Fibroblast of upper back skin (primary cell): ENCODE results near the gene HSD11B2.

Experiments used
- DNase-seq: peaks from one replicate; pipeline ENCODE4 v3.0.0-alpha.2; 2013

HSD11B2 gene

GRCh38 chr16:67457611-67458010, 26.7 kb downstream of the HSD11B2 start:
- DNase-seq: no peak

DNA sequence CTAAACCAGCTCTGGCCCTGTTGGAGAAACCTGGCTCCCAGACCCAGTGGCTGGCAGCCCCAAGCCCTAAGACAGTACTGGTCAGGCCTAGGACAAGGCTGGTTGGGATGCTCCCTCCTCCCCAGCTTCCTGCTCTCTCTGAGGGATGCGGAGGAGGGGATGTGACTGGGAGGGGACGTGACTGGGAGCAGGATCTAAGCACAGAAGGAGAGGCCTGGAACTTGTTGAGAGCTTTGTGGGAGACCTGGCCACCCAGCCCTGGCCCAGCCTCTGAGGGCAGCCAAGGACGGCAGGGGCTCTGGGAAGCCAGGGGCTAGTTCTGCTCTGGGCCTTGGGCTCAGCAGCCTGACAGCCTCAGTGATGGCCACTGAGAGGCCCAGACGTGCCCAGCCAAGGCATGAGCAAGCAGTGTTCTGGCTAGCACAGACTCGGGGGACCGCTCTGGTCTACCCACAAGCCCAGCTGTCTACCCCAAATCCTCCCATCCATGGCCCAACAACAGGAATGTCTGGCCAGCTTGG, 27.3 kb downstream of the HSD11B2 start:
- peak; percentile 51 for DNase-seq

DNA sequence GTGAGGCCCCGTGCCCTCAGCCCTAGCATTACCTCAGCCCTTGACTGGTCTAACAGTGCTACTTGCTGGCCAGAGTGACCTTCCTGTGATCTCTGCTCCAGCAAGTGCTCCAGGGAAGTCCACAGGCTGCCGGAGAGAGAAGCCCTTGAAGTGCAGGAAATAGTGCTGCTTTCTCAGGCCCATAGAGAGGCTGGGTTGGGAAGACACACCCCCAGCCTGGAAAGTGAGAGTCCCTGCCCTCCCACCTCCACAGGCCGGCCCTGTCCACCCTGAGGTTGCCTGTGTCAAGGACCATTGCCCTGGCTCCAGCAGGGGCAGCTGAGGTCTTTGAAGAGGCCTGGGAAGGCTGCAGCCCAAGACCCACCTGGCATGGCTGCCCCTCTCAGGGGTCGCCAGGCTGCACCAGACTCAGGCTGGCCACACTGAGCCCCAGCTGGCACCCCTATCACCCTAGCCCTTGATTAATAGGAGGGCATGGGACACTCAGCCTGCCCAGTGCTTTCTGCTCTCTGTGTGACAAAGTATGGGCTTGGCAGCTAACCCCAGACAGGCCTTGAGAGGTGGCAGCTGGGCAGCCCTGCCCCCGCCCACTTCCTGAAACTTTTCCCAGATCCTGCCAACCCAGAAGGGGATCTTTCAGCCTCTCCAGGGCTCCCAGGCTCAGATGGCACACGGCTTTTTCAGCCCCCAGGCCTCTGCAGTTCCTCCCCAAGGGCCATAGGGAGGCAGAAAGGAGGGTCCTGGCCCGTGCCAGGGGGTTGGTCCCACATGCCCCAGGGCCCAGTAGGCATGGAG, 28.3 kb downstream of the HSD11B2 start:
- DNase-seq: no peak

DNA sequence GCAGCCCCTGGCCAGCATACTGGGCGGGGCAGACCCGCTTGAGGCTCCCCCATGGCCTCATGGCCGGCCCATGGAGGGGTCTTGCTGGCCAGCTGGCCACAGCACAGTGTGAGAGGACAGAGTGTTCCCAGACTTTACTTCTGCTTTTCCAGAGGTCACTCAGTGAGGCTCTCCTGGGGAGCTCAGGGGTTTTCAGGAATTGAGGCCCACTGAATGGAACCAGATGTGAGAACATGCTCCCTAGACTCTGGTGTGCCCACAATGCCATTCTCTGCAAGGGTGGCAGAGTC, 28.9 kb downstream of the HSD11B2 start:
- DNase-seq: no peak

GRCh38 chr16:67460168-67460567, 29.2 kb downstream of the HSD11B2 start:
- no peak for DNase-seq

DNA sequence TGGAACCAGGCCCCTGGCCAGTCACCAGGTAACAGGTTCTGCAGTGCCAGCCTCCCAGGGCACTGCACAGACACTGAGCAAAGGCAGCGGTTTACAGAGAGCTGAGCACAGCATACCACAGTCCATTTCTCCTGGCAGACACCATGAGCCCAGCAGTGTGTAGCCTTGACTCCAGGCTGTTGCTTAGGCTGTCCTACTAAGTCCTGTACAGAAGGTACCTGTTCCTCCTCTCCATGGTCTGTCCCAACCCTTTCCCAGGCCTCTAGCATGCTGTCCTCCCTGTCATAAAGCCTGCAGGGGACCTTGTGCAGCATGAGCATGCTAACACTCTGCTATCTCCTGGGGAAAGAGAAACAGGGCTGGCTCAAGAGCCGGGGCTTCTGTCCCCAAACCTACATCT, 30.0 kb downstream of the HSD11B2 start:
- DNase-seq: no peak

DNA sequence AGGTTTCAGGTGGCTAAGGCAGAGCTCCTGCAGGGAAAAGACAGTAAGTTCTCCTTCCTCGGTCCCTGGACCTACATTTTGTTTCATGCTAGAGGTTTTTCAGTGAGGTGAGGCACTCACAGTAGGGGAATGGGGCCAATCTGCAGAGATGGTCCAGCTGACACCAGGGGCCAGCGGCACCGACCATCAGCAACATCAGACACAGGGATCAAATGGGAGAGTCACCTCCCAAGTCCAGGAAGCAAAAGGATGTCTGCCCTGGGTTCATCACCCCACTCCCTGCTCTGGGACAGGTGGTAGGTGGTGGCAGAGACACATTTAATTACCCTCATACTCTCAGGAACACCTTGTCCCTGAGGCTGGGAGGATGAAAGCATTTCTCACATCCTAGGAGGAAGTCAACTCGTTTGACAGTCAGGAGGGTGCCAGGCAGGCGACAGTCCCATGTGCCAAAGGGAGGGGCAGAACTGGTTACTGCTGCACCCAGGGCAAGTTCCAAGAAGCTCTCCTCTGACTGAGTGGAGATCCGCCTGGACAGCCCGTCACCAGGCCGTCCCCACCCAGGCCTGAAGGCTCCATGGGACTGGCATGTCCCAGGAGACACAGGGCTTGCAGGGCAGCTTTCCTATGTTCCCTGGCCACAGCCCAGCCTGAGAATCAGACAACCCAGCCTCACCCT, 30.8 kb downstream of the HSD11B2 start:
- no peak for DNase-seq

GRCh38 chr16:67462279-67462655, 31.3 kb downstream of the HSD11B2 start:
- DNase-seq: no peak

DNA sequence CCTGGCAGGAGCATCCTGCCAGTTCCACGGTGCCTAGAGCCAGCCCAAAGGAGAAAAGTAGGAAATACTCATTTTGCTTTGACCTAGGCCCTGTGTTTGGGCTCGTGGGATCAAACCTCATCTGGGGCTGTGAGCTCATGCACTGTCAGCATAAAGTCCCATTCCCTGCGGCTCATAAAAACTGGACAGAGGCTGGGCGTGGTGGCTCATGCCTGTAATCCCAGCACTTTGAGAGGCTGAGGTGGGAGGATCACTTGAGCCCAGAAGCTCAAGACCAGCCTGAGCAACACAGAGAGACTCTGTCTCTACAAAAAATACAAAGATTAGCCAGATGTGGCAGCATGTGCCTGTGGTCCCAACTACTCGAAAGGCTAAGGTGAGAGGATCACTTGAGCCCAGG, 32.1 kb downstream of the HSD11B2 start:
- no peak for DNase-seq

- DNase-seq: no peak
Observed at GRCh38 chr16:67463691-67464090, 32.8 kb downstream of the HSD11B2 start.

- no peak for DNase-seq
Observed at GRCh38 chr16:67464565-67464964, 33.6 kb downstream of the HSD11B2 start.

DNA sequence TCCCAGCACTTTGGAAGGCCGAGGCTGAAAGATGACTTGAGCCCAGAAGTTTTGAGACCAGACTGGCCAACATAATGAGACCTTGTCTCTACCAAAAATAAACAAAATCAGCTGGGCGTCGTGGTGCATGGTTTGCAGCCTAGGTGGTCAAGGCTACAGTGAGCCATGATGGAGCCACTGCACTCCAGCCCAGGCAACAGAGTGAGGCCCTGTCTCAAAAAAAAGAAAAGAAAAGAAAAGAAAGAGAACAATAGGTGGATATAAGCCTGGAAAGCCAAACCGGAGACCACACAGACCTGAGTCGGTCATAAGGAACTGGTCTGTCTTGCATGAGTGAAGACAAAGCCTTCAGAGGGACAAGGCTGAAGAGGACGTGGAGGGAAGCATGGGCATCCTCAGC, 35.7 kb downstream of the HSD11B2 start:
- no peak for DNase-seq

GRCh38 chr16:67468731-67469130, 37.8 kb downstream of the HSD11B2 start:
- no peak for DNase-seq

DNA sequence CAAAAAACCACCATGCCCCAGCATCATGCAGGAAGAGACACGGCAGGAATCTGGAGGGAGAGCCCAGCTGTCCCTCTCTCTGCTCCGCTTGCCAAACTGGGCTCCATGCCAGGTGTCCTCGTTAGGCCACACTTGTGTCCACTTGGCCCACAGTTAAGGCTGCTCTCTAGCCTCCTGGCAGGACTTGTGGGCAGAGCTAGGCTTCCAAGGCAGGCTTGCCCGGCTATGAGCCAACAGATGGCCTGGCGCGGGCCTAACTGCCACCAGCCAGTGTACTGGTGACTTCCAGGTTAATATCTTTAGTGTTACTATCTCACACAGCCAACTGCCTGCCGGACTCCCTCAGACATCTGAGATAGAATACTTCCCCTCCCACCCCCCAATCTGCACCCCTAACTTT, 39.4 kb downstream of the HSD11B2 start:
- DNase-seq: no peak

- DNase-seq: no peak
Observed at GRCh38 chr16:67471758-67472384, 41.0 kb downstream of the HSD11B2 start.

GRCh38 chr16:67474551-67475455, 43.9 kb downstream of the HSD11B2 start:
- DNase-seq: no peak

DNA sequence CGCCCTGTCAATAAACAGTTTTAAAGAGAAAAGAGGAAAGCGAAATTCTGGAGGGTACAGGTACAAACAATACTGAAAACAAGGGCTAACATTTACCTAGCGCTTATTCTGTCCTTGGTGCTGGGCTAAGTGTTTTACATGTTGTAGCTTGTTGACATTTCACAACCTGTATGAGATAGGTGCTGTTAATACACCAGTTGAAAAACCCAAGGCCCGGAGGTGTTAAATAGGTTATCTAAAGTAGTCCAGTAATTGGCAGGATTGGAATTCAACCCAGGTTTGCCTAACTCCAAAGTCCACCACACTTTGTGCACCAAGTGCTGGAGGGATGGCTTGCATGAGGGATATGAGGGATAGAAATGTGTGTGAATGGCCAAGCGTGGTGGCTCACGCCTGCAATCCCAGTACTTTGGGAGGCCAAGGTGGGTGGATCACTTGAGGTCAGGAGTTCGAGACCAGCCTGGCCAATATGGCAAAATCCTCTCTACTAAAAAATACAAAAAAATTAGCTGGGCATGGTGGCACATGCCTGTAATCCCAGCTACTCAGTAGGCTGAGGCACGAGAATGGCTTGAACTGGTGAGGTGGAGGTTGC, 47.1 kb downstream of the HSD11B2 start:
- DNase-seq: no peak

DNA sequence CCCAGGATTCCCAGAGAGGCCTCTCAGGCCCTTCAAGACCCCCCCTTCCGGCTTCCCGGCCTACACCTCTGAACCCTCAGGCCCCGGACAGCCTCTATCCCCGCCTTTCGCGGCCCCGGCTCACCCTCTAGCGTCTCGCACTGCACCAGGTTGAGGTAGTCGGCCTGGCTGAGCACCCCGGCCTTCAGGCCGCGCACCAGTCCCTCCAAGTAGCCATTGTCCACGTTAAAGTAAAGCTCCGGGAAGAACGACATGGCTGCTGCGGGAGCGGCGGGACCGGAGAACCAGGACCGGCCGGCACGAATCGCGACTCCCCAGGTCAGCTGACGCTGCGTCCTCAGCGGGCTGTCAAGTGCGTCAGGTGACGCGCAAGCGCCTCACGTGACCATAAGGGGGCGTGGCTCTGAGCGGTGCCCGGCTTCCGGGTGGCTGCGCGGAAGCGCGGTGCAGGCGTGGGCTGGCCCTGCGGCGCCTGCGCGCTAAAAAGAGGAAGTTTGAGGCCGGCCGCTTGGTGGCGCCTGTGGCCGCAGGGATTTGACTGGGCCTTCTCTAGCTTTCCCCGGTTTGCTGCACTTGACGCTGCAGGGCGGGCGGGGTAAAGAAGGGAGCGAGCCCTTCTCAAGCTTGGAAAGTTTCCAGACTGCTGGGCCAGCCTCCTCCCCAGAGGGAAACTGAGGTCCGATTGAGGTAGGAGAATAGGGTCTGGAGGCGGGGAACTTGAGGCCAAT, 50.1 kb downstream of the HSD11B2 start, which contains the start of gene ATP6V0D1:
Gene ATP6V0D1 (minus strand): TSS at position 325 of the 728 bp plus-strand sequence. CDS start 71 bp downstream, at position 254.
- DNase-seq: peak; percentile 96

GRCh38 chr16:67481561-67482232, 50.8 kb downstream of the HSD11B2 start:
- peak; percentile 41 for DNase-seq

GRCh38 chr16:67482233-67482924, 51.5 kb downstream of the HSD11B2 start:
- DNase-seq: no peak
